IMR-90 (cell line): ENCODE data around the gene TMEM41A. TPM values are rescaled to one million over a fixed set of nuclear protein-coding genes. Genes with fewer than 3 reads are reported as not detected.

Experiments used
- ATAC-seq: fragments of 200-7000 bp; cut with Tn5 transposase; 2 replicates; pipeline ENCODE4 v1.9.1; 2020; ENCODE audit warnings: low read depth, mild to moderate bottlenecking, moderate library complexity
- BruUV-seq: library from RNA; stranded (reverse); fragments of 400-500 nt; replicated peaks from 2 replicates; lab custom pipeline; 2021; lab: Mats Ljungman, UMichigan
- CTCF ChIA-PET: fragments of 300-600 bp; formaldehyde crosslinking; extraction: SDS; loops from one replicate; lab custom pipeline; 2021; ENCODE audit warnings: antibody characterized with exemption; lab: Yijun Ruan, JAX
- POLR2A ChIA-PET: fragments of 300-600 bp; sonication (Branson Sonifier 250); formaldehyde crosslinking; loops from one replicate; lab custom pipeline; 2022; ENCODE audit warnings: antibody characterized with exemption; ENCODE audit not compliant: unreplicated experiment; lab: Charles Lee
- DNase-seq: peaks from one replicate; pipeline ENCODE4 v3.0.0; 2013
- H2AFZ ChIP-seq: replicated peaks from 2 replicates; pipeline ENCODE3; 2013; ENCODE audit warnings: low read length, mild to moderate bottlenecking; ENCODE audit not compliant: poor library complexity
- H2AK5ac ChIP-seq: 2 replicates; pipeline ENCODE4 v1.6.1; 2013; ENCODE audit warnings: low read depth, low read length, inconsistent platforms
- H2AK9ac ChIP-seq: replicated peaks from 2 replicates; pipeline ENCODE3; 2013; ENCODE audit warnings: mild to moderate bottlenecking, low read depth, low read length, moderate library complexity; ENCODE audit not compliant: poor library complexity
- H2BK120ac ChIP-seq: 2 replicates; pipeline ENCODE4 v1.6.1; 2013; ENCODE audit warnings: low read depth, low read length, inconsistent platforms
- H2BK15ac ChIP-seq: 3 replicates; pipeline ENCODE4 v1.6.1; 2013; ENCODE audit warnings: low read depth, low read length, inconsistent platforms
- H2BK20ac ChIP-seq: 2 replicates; pipeline ENCODE4 v1.6.1; 2013; ENCODE audit warnings: low read depth, mild to moderate bottlenecking, inconsistent platforms, low read length, moderate library complexity
- H2BK5ac ChIP-seq: 2 replicates; pipeline ENCODE4 v1.6.1; 2013; ENCODE audit warnings: mild to moderate bottlenecking, low read depth, low read length, inconsistent platforms; ENCODE audit not compliant: poor library complexity, severe bottlenecking
- H3K14ac ChIP-seq: replicated peaks from 2 replicates; pipeline ENCODE4 v1.6.1; 2013; ENCODE audit warnings: low read depth, low read length, inconsistent platforms
- H3K18ac ChIP-seq: 2 replicates; pipeline ENCODE4 v1.6.1; 2013; ENCODE audit warnings: low read depth, low read length, control low read depth
- H3K23ac ChIP-seq: 2 replicates; pipeline ENCODE4 v1.6.1; 2013; ENCODE audit warnings: low read depth, low read length, inconsistent platforms
- H3K27ac ChIP-seq: 2 replicates; pipeline ENCODE4 v1.5.1; 2013; ENCODE audit warnings: mild to moderate bottlenecking, control low read depth, low read length; ENCODE audit not compliant: insufficient read depth
- H3K27me3 ChIP-seq: 2 replicates; pipeline ENCODE4 v1.6.1; 2013; ENCODE audit warnings: low read length; ENCODE audit not compliant: control insufficient read depth, insufficient read depth
- H3K36me3 ChIP-seq: 2 replicates; pipeline ENCODE4 v1.6.1; 2013; ENCODE audit warnings: low read length, mixed read lengths; ENCODE audit not compliant: control insufficient read depth, insufficient read depth
- H3K4ac ChIP-seq: 2 replicates; pipeline ENCODE4 v1.6.1; 2013; ENCODE audit warnings: low read depth, low read length, inconsistent platforms
- H3K4me1 ChIP-seq: 2 replicates; pipeline ENCODE4 v1.6.1; 2013; ENCODE audit warnings: low read length, mixed read lengths; ENCODE audit not compliant: control insufficient read depth, insufficient read depth
- H3K4me2 ChIP-seq: 2 replicates; pipeline ENCODE4 v1.6.1; 2013; ENCODE audit warnings: low read depth, mild to moderate bottlenecking, control low read depth, low read length, moderate library complexity
- H3K4me3 ChIP-seq: 2 replicates; pipeline ENCODE4 v1.5.1; 2013; ENCODE audit warnings: low read depth, mild to moderate bottlenecking, control low read depth, low read length, moderate library complexity; ENCODE audit not compliant: insufficient read depth
- H3K56ac ChIP-seq: 2 replicates; pipeline ENCODE4 v1.6.1; 2013; ENCODE audit warnings: low read length, inconsistent platforms; ENCODE audit not compliant: insufficient read depth; ENCODE audit errors: extremely low read depth
- H3K79me1 ChIP-seq, 2 experiments: 2 replicates each; pipeline ENCODE4 v1.6.1; 2013; ENCODE audit warnings: low read length in 2 of 2, inconsistent platforms in 1 of 2, low read depth in 1 of 2
- H3K9ac ChIP-seq: 2 replicates; pipeline ENCODE4 v1.6.1; 2013; ENCODE audit warnings: low read depth, low read length, control low read depth
- H3K9me1 ChIP-seq: 2 replicates; pipeline ENCODE4 v1.6.1; 2013; ENCODE audit warnings: low read length, inconsistent platforms; ENCODE audit not compliant: insufficient read depth
- H3K9me3 ChIP-seq: 2 replicates; pipeline ENCODE4 v1.6.1; 2013; ENCODE audit warnings: low read length; ENCODE audit not compliant: control insufficient read depth, insufficient read depth
- H4K20me1 ChIP-seq: 2 replicates; pipeline ENCODE4 v1.6.1; 2013; ENCODE audit warnings: low read length, inconsistent platforms; ENCODE audit not compliant: insufficient read depth
- H4K5ac ChIP-seq: 2 replicates; pipeline ENCODE4 v1.6.1; 2013; ENCODE audit warnings: mild to moderate bottlenecking, low read depth, low read length, control low read depth
- H4K8ac ChIP-seq, 2 experiments: 2 replicates each; pipeline ENCODE4 v1.6.1; 2013; ENCODE audit warnings: low read depth in 2 of 2, low read length in 2 of 2, control low read depth in 1 of 2, inconsistent platforms in 1 of 2
- H4K91ac ChIP-seq: 2 replicates; pipeline ENCODE4 v1.6.1; 2013; ENCODE audit warnings: low read depth, low read length, inconsistent platforms; ENCODE audit not compliant: insufficient read depth
- MAFK ChIP-seq: IDR thresholded peaks from 2 replicates; pipeline ENCODE4 v1.6.1; 2012; ENCODE audit warnings: low read depth, low read length, improper control_type of control experiment
- MAZ ChIP-seq: IDR thresholded peaks from 2 replicates; pipeline ENCODE4 v1.6.1; 2012; ENCODE audit warnings: low read depth, mild to moderate bottlenecking, low read length, improper control_type of control experiment, moderate library complexity, borderline replicate concordance
- MXI1 ChIP-seq: IDR thresholded peaks from 2 replicates; pipeline ENCODE4 v1.6.1; 2012; ENCODE audit warnings: low read depth, mild to moderate bottlenecking, low read length, moderate library complexity, borderline replicate concordance
- RCOR1 ChIP-seq: IDR thresholded peaks from 2 replicates; pipeline ENCODE4 v1.6.1; 2012; ENCODE audit warnings: mild to moderate bottlenecking, low read length, improper control_type of control experiment; ENCODE audit not compliant: insufficient replicate concordance
- WGBS, 2 experiments: methylation state at CpG; one replicate each; pipeline versions ENCODE4 v1.1.5 to v1.1.7; 2013; ENCODE audit warnings: missing lambda C conversion rate in 2 of 2; ENCODE audit not compliant: insufficient read length in 1 of 2; ENCODE audit errors: extremely low coverage in 2 of 2; 5-methylcytosine and 5-hydroxymethylcytosine counted together
- dilution Hi-C: fragments of 300-500 bp; cut with HindIII; formaldehyde crosslinking; loops from one replicate; pipeline ENCODE4 v1.14.3; 2018; ENCODE audit warnings: low sequenced_read_pairs; ENCODE audit not compliant: unreplicated experiment
- in situ Hi-C: fragments of 300-500 bp; cut with MboI; formaldehyde crosslinking; loops from 3 replicates; pipeline ENCODE4 v1.14.3; 2019; ENCODE audit warnings: low sequenced_read_pairs, inconsistent platforms, mixed read lengths
- intact Hi-C: fragments of 100-400 bp; cut with micrococcal nuclease; formaldehyde crosslinking; loops from 2 replicates; pipeline ENCODE4 v1.10.0; 2022
- polyA plus RNA-seq, 3 experiments: library from polyadenylated mRNA; depleted of rRNA; stranded (reverse); fragments of >200 nt; gene quantifications; 2 replicates each; pipeline ENCODE4 v1.2.3, GENCODE V29; 2012; ENCODE audit warnings: low replicate concordance in 1 of 3
- total RNA-seq: library from RNA; depleted of rRNA; stranded (reverse); fragments of >200 nt; gene quantifications from 2 replicates; pipeline ENCODE4 v1.2.3, GENCODE V29; 2012

Gene TMEM41A
- total and polyA plus RNA-seq, 2 of the 4 experiments (the other 2 are of a cell fraction): 10.6 to 12.5 TPM

DNA sequence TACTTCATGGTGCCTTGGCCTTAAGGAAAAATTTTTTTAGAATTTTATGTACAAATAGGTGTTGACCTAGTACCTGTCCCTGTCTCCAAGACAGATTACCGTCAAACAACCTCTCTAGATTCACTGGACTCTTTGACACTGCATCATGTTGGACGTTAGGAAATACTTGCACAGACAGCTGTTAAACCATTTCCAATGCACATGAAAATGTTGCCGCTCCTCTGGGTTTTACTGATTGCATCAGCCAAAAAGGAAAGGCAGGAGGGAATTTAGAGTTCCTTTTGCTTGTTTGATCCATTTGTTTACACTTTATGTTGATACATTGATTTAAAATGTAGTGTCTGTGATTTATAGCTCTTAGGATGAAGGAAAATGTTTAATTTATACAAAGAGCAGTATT lies 14.5 kb downstream of the TMEM41A start:
- no peak overlapping the region for H3K4me3 ChIP-seq
- intact Hi-C loops (no loop called here), dilution Hi-C loops (no loop called here), in situ Hi-C loops (no loop called here)
- no peak overlapping the region for H3K23ac ChIP-seq
- H3K27ac ChIP-seq: no peak overlapping the region
- H4K8ac ChIP-seq: no peak overlapping the region
- H3K9ac ChIP-seq: no peak overlapping the region
- H3K79me1 ChIP-seq: no peaks in the 10 kb centered on the region
- no peak overlapping the region for H4K5ac ChIP-seq
- H3K27me3 ChIP-seq: no peaks in the 10 kb centered on the region
- no peak overlapping the region for H2AFZ ChIP-seq
- no peak overlapping the region for H4K91ac ChIP-seq
- no peak overlapping the region for H3K18ac ChIP-seq
- WGBS, 2 experiments: no CpG with 5 or more reads among the region's 3 CpGs
- H2BK120ac ChIP-seq: no peak overlapping the region
- no TSS peak for BruUV-seq
- CTCF ChIA-PET: no interaction called here
- H2BK5ac ChIP-seq: no peak overlapping the region
- H2AK5ac ChIP-seq: no peak overlapping the region
- POLR2A ChIA-PET: no interaction called here
- peaks cover 5% of the 10 kb centered on the region; the same call in 1 of the 2 replicates for H3K9me1 ChIP-seq
- H2BK20ac ChIP-seq: no peak overlapping the region
- H3K56ac ChIP-seq: no peak overlapping the region
- TF ChIP-seq MAZ (no peak), MAFK (no peak), RCOR1 (no peak), MXI1 (no peak)
- no peaks in the 10 kb centered on the region for H4K20me1 ChIP-seq
- no peak overlapping the region for H3K14ac ChIP-seq
- no peaks in the 10 kb centered on the region for H3K9me3 ChIP-seq
- no peak overlapping the region for H2AK9ac ChIP-seq
- H3K4me1 ChIP-seq: no peaks in the 10 kb centered on the region
- ATAC-seq (no peak), DNase-seq (no peak)
- no peak overlapping the region for H3K4ac ChIP-seq
- H3K36me3 ChIP-seq: peaks cover 16% of the 10 kb centered on the region
- no peak overlapping the region for H3K4me2 ChIP-seq
- no peak overlapping the region for H2BK15ac ChIP-seq
